ENCODE results near the gene ATXN2L. TPM values are rescaled to one million over a fixed set of nuclear protein-coding genes. Genes with fewer than 3 reads are reported as not detected.
A peak's percentile ranks its signal among the peaks of the same experiment; 100 is the strongest.

The ATXN2L gene
- total and polyA plus RNA-seq, 2 of the 13 experiments (the other 11 are each of a cell fraction or from before 2014, with no cell fraction given): 40.8 to 55.1 TPM

GRCh38 chr16:28822520-28823290, at the start of gene ATXN2L (continued):
- peak; percentile 84 for TF ChIP-seq ZSCAN25 (CRISPR knock-in tag; IDR thresholded peaks at IDR 0.05)
- TF ChIP-seq MXD4 (CRISPR knock-in tag; IDR thresholded peaks at IDR 0.05): peak; percentile 92
- no peak for TF ChIP-seq KAT2B (IDR thresholded peaks at IDR 0.05; ENCODE audit: borderline replicate concordance, low read depth, low read length)
- TF ChIP-seq ZNF407 (CRISPR knock-in tag; IDR thresholded peaks at IDR 0.05; ENCODE audit: not compliant biosample characterization): peak; percentile 46
- peak; percentile 85; the same call in 1 of the 2 replicates for TF ChIP-seq CREBL2 (CRISPR knock-in tag; IDR thresholded peaks at IDR 0.05; ENCODE audit: borderline replicate concordance)
- no peak for TF ChIP-seq HNF1A (IDR thresholded peaks at IDR 0.05; ENCODE audit: low read depth)
- peak; percentile 81 for TF ChIP-seq HNF1A (CRISPR knock-in tag; IDR thresholded peaks at IDR 0.05; ENCODE audit: borderline replicate concordance)
- TF ChIP-seq TRIM24 (CRISPR knock-in tag; IDR thresholded peaks at IDR 0.05): no peak
- TF ChIP-seq ZNF343 (CRISPR knock-in tag; IDR thresholded peaks at IDR 0.05): no peak
- TF ChIP-seq CBX2 (IDR thresholded peaks at IDR 0.05; ENCODE audit: low read depth, low read length): no peak
- no peak for TF ChIP-seq CBX2 (CRISPR knock-in tag; IDR thresholded peaks at IDR 0.05; ENCODE audit: low read depth)
- TF ChIP-seq HMGA1 (CRISPR knock-in tag; conservative IDR thresholded peaks at IDR 0.05): no peak
- no peak for TF ChIP-seq ZNF33A (CRISPR knock-in tag; IDR thresholded peaks at IDR 0.05; ENCODE audit: borderline replicate concordance)
- TF ChIP-seq ZBTB34 (CRISPR knock-in tag; IDR thresholded peaks at IDR 0.05): peak; percentile 40; the same call in 1 of the 2 replicates
- TF ChIP-seq ZNF749 (CRISPR knock-in tag; IDR thresholded peaks at IDR 0.05; ENCODE audit: borderline replicate concordance): peak; percentile 22; the same call in 1 of the 2 replicates
